Stimulated activated CD4-positive, alpha-beta T cell treated with anti-CD3 and anti-CD28 coated beads, Interleukin-15, amount 100 ng/mL, for 24 hours (primary cell): ENCODE measurements around the gene EXOC7.

Experiments
- DNase-seq: peaks from one replicate; pipeline ENCODE4 v3.0.0-alpha.2; 2020

The EXOC7 gene

DNA sequence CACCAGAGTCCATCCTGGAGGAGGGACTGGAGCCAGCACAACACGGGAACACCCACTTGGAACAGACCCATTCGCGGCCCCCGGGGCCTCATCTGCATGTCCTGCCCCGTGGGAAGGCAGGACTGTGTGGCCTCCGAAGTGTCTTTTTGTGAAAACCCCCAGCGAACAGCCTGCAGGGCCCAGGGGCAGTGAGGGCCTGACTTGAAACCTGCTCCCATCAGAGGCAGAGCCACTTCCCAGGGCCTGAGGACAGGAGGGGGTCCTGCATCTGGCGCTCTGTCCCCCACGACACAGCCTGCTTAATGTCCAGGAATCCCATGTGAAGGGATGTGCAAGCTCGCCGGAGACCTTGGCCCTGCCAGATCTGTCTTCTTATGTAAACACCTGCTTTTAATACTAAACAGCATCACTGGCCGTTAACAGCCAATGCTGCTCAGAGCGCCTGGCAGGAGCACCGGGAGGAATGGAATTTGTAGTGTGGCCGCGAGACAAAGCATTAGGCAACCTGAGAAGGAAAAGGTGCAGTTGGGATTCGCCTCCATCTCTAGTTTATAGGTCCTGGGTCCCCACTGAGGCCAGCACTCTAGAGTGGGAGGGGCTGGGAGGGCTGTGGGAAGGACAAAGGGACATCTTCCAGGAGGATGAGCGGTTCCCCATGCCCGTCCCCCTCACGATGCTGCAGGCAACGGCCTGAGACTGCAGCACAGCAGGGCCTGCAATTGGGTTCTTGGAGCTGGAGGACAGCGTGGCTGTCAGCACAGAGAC lies 66.9 kb downstream of the EXOC7 start:
- DNase-seq: no peak

- DNase-seq: no peak
These were observed 68.9 kb downstream of the EXOC7 start for GRCh38 chr17:76034428-76035350.

- DNase-seq: no peak
These were observed 70.4 kb downstream of the EXOC7 start for GRCh38 chr17:76033139-76033538.

DNA sequence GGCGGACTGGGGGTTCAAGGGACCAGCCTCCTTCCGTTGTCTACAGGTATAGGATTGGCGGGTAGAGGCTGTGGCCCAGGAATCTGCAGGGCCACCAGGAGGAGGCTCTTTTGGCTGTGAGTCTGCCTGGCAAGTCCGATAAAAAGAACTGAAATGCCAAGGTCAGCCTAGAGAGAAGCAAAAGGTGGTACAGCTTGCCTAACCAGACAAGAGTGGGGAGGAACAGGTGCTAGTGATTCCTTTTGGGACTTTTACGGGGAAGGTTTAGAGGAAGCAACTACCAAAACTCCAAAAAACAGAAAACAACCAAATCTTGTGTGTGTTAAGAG lies 70.8 kb downstream of the EXOC7 start:
- DNase-seq: no peak

GRCh38 chr17:76032073-76032779 lies 71.4 kb downstream of the EXOC7 start:
- DNase-seq: no peak
